GM15510 (cell line): Measurements from ENCODE around the gene TMEM129.

Experiments
- POLR2A ChIP-seq: IDR thresholded peaks from 3 replicates; pipeline ENCODE4 v1.6.1; 2011; ENCODE audit warnings: borderline replicate concordance; ENCODE audit not compliant: insufficient read length; ENCODE audit errors: extremely low read depth

Gene TMEM129

DNA sequence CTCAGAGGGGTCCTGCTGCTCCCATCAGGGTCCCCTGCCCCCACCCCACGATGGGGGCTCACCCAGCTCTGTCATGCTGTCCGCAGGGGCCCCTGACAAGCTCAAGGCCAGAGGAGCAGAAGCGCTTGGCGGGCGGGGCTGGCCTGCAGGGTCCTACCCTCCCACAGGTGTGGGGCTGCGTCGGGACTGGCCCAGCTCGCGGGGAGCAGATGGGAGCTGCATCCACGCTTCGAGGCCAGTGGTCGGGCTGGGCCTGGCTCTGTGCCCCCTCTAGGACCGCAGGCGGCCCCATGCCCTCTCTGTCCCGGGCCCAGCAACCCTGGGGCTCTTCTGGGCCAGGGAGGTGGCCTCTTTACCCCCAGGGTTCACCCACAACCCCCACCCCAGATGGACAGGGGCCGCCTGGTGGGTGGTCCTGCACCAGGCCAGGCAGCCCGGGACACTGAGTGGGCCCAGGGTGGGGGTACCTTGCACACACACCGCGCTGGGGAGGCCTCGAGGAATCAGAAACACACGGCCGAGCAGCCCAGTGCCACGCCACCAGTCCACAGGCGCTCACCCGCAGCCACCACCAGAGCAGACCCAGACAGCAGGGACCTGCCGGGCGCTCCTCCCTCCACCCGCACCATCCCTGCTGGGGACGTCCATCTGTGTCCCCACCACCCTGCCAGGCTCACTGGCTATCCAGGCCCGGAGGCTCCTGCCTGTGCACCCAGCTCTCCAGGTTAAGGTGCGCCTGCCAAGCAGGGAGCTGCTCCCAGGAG lies 30.2 kb upstream of the TMEM129 start:
- no peak for TF ChIP-seq POLR2A

DNA sequence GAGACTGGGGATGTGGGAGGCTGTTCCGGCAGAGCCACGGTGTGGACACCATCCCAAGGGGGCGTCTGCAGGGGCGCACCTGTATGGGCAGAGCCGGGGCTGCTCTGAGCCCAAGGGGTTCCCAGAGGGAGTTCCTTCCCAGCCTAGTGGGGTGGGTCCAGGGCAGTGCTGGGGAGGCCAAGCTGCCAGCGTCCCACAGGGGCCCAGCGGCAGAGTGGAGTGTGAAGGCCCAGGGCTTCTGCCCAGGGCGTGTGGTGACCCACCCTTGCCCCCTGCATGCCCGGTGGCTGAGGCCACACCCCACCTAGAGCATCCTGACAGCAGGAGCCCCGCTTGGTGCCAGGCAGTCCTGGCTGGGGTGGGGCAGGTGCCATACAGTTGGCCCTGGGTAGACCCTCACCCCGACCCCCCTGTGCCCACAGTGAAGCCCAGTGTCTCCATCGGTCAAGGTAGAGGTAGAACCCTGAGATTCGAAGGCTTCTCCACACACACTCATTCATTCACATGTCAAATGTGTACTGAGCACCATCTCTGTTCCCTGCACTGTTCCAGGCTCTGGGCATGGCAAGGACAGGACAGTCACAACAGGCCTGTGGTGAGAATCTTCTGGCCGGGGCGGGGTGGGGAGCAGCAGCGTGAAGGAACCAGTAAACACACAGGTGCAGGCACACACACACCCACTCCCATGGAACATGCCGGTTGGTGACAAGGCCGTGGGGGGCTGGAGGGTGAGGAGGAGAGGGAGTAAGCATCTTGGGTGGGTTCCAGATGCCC lies 29.4 kb upstream of the TMEM129 start:
- TF ChIP-seq POLR2A: no peak

DNA sequence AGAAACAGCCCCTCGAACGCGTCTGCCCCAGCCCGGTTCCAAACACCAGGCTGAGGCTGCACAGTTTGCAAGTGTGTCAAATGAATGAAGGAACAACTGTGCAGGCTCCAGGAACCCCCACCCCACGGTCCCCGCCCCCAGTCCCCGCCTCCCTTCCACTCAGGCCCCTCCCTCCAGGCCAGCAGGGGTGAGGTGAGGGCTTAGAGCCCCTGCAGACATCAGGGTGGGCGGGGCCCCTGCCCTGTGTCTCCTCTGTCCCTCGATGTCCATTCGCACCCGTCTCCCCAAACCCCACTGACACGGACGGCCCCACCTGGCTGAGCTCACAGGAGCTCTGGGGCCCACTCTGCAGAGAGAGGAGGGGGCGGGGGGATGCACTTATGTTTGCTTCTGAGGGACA lies 28.7 kb upstream of the TMEM129 start:
- TF ChIP-seq POLR2A: no peak

DNA sequence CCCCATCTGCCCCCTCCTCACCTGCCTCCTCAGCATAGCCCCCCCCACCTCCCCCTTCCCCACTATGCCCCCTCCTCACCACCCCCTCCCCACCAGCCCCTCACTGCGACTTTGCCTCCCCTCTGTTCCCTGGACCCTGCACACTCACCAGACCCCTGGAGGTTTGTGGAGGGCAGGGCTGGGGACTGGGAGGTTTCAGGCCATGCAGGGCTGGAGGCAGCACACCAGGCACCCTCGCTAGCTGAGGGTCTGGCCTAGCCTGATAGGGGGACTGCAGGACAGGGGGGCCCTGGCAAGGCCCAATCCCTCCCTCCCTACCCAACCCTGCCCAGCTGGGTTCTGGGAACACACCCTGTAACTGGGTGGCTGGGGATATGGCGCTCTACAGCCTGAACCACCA lies 28.2 kb upstream of the TMEM129 start:
- TF ChIP-seq POLR2A: no peak

DNA sequence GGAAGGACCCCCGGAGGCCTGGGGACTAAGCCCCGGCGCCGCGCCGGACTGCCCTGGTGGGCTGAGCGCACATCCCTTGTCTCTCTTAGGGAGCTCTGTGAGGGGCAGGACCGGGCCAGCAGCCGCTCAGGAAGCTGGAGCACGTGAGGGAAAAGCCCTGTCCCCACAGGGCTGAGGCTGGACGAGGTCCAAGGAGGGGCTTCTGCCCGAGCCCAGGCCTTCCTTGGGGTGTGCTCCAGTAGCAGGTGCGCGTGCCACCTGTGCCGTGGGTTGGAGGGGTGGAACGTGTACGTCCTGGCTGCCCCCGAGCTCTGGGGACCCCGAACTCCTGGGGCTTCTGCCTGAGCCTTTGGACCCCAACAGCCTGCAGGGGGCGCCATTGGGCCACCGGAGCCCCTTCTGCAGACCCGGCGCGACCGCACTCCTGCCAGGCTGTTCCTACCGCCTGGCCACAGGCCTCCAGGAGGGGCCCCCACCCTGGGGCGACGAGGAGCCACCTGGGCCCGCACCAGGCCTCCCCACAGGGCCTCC lies 27.4 kb upstream of the TMEM129 start:
- TF ChIP-seq POLR2A: no peak

DNA sequence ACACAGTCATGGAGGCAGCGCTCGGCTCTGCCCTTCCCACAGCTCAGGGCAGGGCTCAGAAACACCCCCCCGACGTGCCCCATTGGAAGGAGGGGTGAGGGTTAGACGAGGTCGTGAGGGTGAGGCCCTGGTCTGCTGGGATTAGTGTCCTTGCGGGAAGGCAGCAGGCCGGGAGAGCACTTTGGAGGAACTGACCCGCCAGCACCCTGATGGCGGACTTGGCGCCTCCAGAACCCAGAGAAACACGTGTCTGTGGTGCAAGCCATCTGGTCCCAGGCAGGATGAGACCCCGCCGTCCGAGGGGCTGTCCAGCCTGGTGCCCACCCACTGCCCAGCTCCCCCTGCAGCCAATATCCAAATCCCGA lies 26.5 kb upstream of the TMEM129 start:
- no peak for TF ChIP-seq POLR2A

DNA sequence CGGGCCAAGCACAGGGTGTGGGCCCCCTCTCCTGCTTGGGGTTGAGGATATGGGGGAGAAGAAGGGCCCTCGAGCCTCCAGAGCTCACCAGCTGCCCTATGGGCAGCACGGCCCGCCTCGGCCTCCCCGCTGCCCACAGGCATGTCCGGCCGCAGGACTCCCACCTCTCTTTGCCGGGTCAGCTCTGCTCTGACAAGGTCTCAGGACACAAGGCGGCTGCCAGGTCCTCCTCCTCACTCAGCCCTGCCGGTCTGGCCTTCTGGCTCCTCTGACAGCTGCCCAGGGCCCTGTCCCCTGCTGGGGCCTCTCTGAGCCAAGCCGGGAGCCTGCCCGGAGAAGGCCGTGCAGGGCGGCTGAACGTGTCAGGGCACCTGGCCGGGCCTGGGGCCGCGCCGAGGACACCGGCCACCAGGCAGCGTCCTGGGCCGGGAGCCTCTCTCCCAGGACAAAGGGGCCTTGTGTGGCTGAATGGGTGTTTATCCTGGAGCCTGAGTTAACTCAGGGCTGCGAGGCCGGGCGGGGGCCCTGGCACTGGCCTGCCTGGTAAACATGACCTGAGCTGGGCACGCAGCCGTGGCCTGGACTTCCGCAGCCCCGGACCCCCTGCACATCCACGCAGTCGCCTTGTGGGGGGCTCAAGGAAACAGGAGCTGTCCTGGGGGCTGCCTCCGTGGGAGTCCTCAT lies 25.9 kb upstream of the TMEM129 start:
- TF ChIP-seq POLR2A: no peak

DNA sequence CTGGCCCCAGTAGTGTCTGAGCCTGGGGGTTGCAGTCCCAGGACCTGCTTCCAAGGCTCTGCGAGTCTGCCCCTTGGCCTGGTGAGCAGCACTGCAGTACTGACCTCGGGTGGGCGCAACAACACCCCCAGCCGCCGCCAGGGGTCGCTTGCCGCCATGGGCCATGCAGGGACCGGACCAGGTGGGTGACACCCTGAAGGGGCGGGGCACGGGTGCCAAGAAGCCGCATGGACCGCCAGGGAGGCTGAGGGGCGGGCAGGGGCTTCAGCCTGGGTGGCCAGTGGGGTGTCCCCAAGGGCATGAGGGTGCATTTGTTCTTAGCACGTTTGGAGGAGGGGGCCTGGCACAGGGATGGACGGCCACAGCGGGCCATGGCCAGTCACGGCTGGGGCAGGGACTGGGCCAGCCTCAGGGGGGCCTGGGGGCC lies 25.2 kb upstream of the TMEM129 start:
- TF ChIP-seq POLR2A: no peak

DNA sequence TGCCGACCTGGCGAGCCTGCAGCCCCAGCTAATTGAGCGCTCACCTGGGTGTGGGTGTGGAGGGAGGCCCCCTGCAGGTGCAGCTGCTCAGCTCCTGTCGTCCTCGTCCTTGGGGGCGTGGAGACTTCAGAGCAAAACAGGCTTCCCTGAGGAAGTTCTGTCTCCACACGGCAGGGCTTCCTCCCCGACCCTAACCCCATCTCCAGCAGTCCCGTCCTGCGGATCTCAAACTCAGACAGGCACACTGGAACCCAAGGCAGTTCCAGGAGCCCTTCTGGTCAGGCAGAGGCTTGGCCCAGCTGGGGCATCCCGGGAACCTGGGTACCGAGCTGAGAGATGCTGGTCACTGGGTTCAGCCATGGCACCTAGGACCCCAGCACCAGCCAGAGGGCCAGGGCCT lies 24.6 kb upstream of the TMEM129 start:
- peak; percentile 12 for TF ChIP-seq POLR2A

DNA sequence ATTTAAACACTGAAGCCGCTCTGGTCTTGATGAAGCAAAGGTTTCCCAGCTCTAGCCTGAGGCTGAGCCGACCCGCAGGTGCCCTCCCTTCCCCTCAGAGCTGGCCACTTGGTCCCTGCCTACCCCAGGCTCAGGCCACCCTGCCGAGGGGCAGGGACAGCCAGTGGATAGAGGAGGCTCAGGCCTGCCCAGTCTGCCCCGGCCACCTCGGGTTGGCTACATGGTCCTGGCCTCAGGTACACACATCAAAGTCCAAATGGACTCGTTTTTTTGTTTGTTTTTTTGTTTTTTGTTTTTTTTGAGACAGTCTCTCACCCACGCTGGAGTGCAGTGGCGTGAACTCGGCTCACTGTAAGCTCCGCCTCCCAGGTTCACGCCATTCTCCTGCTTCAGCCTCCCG lies 24.0 kb upstream of the TMEM129 start:
- no peak for TF ChIP-seq POLR2A

DNA sequence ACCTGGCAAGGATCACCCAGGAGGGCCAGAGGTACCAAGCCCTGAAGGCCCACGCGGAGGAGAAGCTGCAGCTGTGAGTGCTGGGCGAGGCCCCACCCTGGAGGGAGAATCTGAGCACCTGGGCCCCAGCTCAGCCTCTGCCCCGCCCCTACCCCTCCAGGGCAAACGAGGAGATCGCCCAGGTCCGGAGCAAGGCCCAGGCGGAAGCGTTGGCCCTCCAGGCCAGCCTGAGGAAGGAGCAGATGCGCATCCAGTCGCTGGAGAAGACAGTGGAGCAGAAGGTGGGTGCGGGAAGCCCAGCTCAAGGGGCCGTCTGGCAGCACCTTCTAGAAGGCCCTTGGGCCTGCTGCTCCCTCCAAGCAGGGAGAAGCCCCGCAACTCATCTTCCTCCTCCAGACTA lies 23.4 kb upstream of the TMEM129 start:
- TF ChIP-seq POLR2A: no peak

DNA sequence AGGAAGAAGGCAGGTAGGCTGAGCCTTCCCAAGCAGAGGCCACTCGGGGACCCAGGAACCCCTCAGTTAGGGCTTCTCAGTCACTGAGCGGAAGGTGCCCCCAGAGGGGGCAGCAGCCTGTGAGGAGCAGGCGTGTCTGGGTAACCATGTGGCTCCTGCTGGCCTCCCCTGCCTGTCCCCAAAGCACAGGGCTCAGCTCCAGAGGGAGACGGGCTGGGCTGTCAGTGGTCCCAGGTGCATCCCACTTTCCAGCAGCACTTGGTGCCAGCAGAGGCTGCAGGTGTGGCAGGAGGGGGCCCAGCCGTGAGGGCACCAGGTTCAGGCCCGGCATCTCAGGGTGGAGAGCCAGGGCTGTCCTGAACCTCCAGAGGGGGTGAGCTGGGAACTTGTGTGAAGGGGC lies 22.9 kb upstream of the TMEM129 start:
- no peak for TF ChIP-seq POLR2A

DNA sequence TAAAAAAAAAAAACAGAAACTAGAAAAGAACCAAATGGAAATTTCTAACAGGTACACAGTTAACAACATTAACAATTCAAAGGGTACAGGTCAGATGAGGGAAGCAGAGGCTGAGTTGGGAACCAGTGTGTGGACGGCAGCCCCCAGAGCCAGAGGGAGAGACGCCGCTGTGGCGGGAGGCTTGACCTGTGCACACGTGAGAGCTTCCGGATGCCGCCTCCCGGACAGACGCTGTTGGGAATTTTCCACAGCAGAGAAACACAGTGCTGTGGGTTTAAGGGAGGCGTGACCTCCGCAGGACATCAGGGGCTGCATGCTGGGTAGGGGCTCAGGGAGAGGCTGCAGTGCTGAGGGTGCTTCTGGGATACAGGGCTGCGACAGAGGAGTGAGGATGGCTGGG lies 22.4 kb upstream of the TMEM129 start:
- no peak for TF ChIP-seq POLR2A

DNA sequence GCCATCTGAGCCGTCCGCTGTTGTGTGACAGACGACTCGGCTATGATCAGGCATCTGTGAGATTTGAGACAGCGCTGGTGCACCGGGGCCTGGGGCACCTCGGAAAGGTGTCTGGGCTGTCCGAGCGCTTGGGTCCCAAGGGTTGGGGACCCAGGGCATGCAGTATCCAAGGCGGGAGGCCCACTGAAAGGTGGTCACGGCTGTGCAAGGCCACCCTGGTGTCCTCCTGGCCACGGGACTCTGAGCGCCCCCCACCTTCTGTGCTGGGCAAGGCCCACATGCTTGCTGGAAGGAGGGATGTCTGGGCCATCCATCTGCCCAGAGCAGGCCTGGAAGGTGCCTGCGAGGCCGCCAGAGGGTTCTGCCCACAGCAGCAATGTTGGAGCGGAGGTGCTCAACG lies 20.1 kb upstream of the TMEM129 start:
- no peak for TF ChIP-seq POLR2A

DNA sequence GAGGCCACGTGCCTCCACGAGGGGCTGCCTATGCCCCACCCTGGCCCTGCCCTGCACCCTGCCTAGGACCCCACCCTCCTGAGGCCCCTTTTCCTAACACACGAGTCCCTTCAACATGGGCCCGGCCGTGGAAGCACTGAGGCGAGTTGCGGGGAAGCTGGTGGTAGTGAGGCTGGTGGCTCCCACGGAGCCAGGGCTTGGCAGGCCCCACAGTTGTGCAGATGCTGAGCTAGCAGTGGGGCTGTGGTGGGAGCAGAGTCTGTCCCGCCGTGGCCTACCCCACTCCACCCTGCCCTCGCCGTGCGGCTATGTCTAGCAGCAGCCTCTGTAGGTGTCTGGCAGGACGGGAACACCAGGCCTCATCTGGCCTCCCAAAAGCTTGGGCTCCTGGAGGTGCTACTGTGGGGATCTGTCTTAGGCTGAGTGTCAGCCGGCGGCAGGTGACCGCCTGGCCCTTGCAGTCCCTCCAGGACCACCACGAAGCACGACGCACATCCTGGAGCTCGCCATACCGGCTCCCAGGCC lies 19.0 kb upstream of the TMEM129 start:
- TF ChIP-seq POLR2A: no peak
